Memory B cell (primary cell): Measurements from ENCODE around the gene RPS6KA2.

Experiments
- ATAC-seq: fragments of 150-1000 bp; cut with Tn5 transposase; 2 replicates; pipeline ENCODE4 v1.10.0; 2021; ENCODE audit warnings: low read depth, mild to moderate bottlenecking, moderate library complexity
- DNase-seq, 2 donors: peaks; one replicate each; pipeline ENCODE4 v3.0.0; 2022; ENCODE audit warnings: low spot score in 2 of 2
- H3K27ac Mint-ChIP-seq: one replicate; pipeline ENCODE4 v1.8.0; 2022; ENCODE audit warnings: mild to moderate bottlenecking, moderate library complexity, mixed read lengths
- H3K27me3 Mint-ChIP-seq: one replicate; pipeline ENCODE4 v1.8.0; 2022; ENCODE audit warnings: mixed read lengths
- H3K36me3 Mint-ChIP-seq: one replicate; pipeline ENCODE4 v1.8.0; 2022; ENCODE audit warnings: mild to moderate bottlenecking, mixed read lengths
- H3K4me1 Mint-ChIP-seq: one replicate; pipeline ENCODE4 v1.8.0; 2022; ENCODE audit warnings: mixed read lengths
- H3K4me3 Mint-ChIP-seq: one replicate; pipeline ENCODE4 v1.8.0; 2022; ENCODE audit warnings: mild to moderate bottlenecking, moderate library complexity, mixed read lengths
- H3K9me3 Mint-ChIP-seq: one replicate; pipeline ENCODE4 v1.8.0; 2022; ENCODE audit warnings: mixed read lengths

The RPS6KA2 gene

DNA sequence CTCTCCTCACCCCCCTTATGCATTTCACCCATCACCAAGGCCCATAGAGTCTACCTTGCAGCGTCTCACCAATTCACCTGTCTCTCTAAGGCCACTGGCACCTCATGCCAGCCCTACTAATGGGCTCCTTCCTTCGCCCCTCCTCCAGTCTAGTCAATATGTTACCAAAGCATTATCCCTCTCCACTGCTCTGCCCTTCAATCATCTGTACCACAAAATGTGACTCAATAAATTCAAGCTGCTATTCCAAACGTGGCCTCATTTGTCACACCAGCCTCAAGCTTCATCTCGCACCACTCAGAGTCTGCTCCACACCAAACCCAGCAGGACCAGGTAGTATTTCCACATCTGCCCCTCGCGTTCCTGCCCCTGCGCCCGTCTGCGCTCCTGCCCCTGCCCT is 21.8 kb upstream of the RPS6KA2 start:
- no peak overlapping the region for H3K27ac Mint-ChIP-seq
- no peaks in the 10 kb centered on the region for H3K27me3 Mint-ChIP-seq
- no peaks in the 10 kb centered on the region for H3K36me3 Mint-ChIP-seq
- no peak for ATAC-seq
- no peak overlapping the region for H3K4me3 Mint-ChIP-seq
- no peaks in the 10 kb centered on the region for H3K4me1 Mint-ChIP-seq
- no peak for DNase-seq
- no peaks in the 10 kb centered on the region for H3K9me3 Mint-ChIP-seq

DNA sequence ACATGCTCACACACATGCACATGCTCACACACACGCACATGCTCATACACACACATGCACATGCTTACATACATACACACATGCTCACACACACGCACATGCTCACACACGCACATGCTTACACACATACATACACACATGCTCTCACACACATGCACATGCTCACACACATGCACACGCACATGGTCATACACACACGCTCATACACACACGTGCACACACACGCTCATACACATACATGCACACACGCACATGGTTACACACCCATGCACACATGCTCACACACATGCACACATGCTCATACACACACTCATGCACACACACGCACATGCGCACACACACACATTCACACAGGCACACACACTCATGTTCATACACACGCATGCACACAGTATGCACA is 20.8 kb upstream of the RPS6KA2 start:
- H3K9me3 Mint-ChIP-seq, result no peaks in the 10 kb centered on the region
- no peaks in the 10 kb centered on the region for H3K36me3 Mint-ChIP-seq
- no peaks in the 10 kb centered on the region for H3K4me1 Mint-ChIP-seq
- DNase-seq, result no peak
- no peak overlapping the region for H3K4me3 Mint-ChIP-seq
- no peak overlapping the region for H3K27ac Mint-ChIP-seq
- H3K27me3 Mint-ChIP-seq, result no peaks in the 10 kb centered on the region
- no peak for ATAC-seq

DNA sequence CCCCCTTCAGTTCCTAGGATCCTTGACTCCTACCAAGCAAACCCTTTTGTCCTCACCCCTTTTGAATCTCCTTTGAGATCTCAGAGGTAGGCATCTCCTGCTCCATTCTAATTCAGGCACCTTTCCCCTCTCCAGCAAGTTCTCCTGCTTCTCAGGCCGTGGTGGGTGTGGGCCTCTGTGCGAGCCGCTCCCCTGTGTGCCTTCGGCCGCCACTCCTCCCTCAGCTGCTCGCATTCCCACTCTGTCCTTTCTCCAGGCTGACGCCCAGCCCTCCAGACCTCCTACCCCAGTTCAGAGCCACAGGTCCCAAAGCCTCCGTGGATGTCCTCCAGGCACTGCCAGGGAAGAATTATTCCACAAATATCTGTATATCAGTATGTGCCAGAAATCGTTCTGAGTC is 19.7 kb upstream of the RPS6KA2 start:
- H3K4me1 Mint-ChIP-seq, result no peaks in the 10 kb centered on the region
- peaks cover 2% of the 10 kb centered on the region for H3K36me3 Mint-ChIP-seq
- DNase-seq, result no peak
- peaks cover 2% of the 10 kb centered on the region for H3K9me3 Mint-ChIP-seq
- no peak overlapping the region for H3K4me3 Mint-ChIP-seq
- H3K27ac Mint-ChIP-seq, result no peak overlapping the region
- ATAC-seq, result no peak
- H3K27me3 Mint-ChIP-seq, result peaks cover under 1% of the 10 kb centered on the region

DNA sequence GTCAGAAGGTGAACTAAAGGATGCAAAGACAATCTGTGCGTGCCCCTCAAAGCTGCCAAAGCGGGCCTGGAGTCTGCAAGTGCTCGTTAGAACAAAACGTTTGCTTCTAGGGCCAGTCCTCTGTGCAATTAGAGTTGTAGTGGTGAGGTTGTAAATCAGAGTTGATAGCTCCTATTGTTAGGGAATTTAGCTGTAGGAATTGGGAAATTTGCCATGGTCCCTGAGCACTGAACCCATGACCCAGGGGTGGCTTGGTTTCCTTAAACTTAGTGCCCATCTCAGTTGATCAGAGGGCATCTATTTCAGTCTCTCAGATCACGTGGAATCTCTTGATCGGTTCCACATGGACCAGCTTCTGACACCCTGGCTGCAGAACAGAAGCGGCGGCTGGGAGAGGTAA is 18.8 kb upstream of the RPS6KA2 start:
- DNase-seq (no peak), ATAC-seq (no peak)
- H3K4me1 Mint-ChIP-seq, result no peaks in the 10 kb centered on the region
- peaks cover 3% of the 10 kb centered on the region for H3K36me3 Mint-ChIP-seq
- no peak overlapping the region for H3K27ac Mint-ChIP-seq
- peaks cover 2% of the 10 kb centered on the region for H3K9me3 Mint-ChIP-seq
- H3K4me3 Mint-ChIP-seq, result no peak overlapping the region
- peaks cover 2% of the 10 kb centered on the region for H3K27me3 Mint-ChIP-seq

DNA sequence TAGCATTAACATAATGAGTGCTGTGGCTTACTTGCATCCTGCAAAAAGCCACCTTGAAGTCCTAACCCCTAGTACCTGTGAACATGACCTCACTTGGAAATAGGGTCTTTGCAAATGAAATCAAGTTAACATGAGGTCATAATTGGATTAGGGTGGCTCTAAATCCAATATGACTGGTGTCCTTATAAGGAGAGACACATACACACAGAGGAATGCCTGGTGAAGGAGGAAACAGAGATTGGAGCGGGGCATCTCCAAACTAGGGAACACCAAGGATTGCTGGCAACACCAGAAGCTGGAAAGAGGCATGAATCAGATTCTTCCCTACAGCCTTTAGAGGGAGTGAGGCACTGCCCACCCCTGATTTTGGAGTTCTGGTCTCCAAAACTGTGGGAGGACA is 17.6 kb upstream of the RPS6KA2 start:
- Mint-ChIP-seq H3K4me1 (peaks cover 5% of the 10 kb centered on the region), H3K9me3 (peaks cover 2% of the 10 kb centered on the region), H3K36me3 (peaks cover 3% of the 10 kb centered on the region), H3K4me3 (no peak overlapping the region), H3K27ac (no peak overlapping the region), H3K27me3 (peaks cover 8% of the 10 kb centered on the region)
- ATAC-seq, result no peak
- DNase-seq, result no peak

DNA sequence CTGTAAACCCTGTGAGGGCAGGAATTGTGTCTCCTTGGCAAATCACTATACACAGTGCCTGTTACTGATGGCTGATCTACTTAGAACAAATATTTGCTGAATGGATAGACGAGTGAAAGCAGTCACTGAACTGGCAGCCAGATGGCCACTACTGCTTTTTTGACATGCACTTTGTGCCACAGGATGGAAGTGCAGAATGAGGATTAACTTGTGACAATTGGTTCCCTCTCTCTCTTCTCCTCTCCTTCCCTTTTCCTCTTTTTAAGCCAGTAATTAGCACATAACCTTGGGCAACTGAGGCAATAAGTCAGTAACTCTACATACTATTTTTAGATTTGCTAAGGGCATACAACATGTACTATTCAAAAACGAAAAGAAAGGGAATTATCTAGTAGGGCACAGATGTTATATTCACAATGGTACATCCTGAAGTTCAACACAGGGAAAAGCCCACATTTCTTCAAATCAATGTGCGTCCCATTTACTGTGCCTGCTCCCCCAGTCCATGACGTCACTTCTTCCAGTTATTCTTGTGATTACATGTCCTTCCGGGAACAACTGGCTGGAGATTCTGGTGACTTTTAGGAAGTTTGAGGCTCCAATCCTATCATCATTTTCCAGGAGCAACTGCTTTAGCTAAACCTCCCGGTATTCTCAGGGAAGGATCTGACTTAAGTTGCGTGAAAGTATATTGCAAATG is 17.0 kb upstream of the RPS6KA2 start:
- ATAC-seq (no peak), DNase-seq (no peak)
- Mint-ChIP-seq H3K4me1 (peaks cover 5% of the 10 kb centered on the region), H3K4me3 (no peak overlapping the region), H3K27me3 (peaks cover 14% of the 10 kb centered on the region), H3K9me3 (peaks cover 2% of the 10 kb centered on the region), H3K36me3 (peaks cover 3% of the 10 kb centered on the region), H3K27ac (no peak overlapping the region)

DNA sequence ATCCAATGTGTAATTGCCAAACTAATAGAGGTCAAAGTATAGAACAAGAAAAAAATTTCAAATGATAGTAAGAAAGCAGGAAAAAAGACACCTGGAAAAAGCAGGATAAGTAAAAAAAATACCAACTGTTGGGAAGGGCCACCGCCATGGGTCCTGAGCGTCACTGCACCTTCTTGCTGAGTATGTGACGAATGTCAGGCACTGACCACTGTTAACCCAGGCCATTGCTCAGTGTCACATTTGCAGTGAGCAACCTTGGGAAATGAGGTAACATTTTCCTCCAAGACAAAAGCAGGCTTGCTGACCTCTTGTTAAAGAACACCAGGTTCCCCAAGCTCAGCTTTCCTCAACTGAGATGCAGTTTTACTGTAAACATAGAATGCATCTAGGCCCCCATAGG is 15.6 kb upstream of the RPS6KA2 start:
- DNase-seq (no peak), ATAC-seq (no peak)
- Mint-ChIP-seq H3K27ac (no peak overlapping the region), H3K9me3 (peaks cover 2% of the 10 kb centered on the region), H3K36me3 (peaks cover 3% of the 10 kb centered on the region), H3K4me3 (no peak overlapping the region), H3K27me3 (peaks cover 18% of the 10 kb centered on the region), H3K4me1 (peaks cover 9% of the 10 kb centered on the region)

DNA sequence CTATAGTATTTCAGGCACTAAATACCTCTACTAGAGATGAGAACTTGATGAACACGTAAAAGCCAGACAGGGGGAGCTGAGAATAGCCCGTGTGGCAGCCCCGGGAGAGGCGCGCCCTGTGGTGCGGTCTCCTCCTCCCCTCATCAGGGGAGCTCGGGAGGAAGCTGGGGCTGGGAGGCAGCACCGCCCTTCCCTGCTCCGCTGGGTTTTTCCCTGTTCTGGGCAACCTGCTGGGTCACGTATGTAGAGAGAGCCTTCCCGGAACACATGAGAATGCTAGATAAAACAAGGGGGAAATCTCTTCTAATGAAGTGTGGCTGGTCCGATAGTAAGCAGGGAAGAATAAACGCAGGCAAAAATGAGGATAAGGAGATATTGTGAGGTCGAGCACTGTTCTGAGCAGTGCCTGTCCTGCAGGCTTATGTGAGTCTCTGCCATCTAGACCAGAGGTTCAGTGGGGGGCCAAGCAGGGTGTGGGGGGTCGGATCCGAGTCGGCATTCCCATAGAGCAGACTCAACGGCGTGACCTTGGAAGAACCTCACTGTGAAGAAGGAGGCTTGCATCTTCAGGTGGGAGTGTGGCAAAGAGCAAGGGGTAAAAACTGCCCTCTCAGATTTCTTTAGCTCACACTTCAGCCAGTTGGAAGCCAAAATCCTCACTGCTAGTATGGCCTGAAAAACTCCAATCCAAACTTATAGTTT is 13.4 kb upstream of the RPS6KA2 start:
- peaks cover 12% of the 10 kb centered on the region for H3K4me1 Mint-ChIP-seq
- peaks cover 3% of the 10 kb centered on the region for H3K36me3 Mint-ChIP-seq
- H3K27ac Mint-ChIP-seq, result no peak overlapping the region
- DNase-seq, result no peak
- peaks cover 2% of the 10 kb centered on the region for H3K9me3 Mint-ChIP-seq
- peaks cover 30% of the 10 kb centered on the region for H3K27me3 Mint-ChIP-seq
- no peak for ATAC-seq
- no peak overlapping the region for H3K4me3 Mint-ChIP-seq

DNA sequence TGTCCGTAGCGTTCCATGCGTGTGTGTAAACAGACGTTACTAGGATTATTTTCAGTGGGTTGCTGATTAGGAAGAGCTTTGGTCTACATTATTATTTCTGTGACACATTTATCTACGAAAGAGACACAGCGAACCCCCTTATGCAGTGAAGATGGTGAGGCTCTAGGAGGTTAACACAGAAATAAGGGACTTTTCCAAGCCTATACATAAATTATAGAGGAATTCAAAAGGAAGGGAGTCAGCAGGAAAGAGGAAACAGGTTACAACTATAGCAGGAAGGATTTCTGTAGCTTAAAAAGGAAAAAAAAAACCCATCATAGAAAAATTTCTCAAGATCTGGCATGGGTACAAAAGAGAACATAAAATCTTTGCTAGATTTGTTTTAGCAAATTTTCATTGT is 12.9 kb upstream of the RPS6KA2 start:
- H3K9me3 Mint-ChIP-seq, result peaks cover 2% of the 10 kb centered on the region
- ATAC-seq, result no peak
- peaks cover 31% of the 10 kb centered on the region for H3K27me3 Mint-ChIP-seq
- H3K4me3 Mint-ChIP-seq, result no peak overlapping the region
- peaks cover 3% of the 10 kb centered on the region for H3K36me3 Mint-ChIP-seq
- peaks cover 12% of the 10 kb centered on the region for H3K4me1 Mint-ChIP-seq
- H3K27ac Mint-ChIP-seq, result no peak overlapping the region
- no peak for DNase-seq

DNA sequence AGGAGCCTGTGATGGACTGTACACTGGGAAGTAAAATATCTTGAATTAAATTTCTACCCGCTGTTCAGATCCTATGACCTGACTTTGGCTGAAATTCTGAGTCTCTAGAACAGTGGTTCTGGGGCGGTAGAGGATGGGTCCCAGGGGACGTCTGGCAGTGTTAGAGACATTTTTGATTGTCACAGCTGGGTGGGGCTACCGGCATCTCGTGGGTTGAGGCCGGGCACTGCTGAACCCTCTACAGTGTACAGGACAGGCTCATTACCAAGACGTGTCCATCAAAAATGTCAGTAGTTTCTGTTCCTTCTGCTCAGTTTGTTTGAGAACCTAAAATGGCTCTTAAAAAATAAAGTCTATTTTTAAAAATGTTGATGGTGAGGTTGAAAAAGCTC is 11.5 kb upstream of the RPS6KA2 start:
- peaks cover 5% of the 10 kb centered on the region for H3K36me3 Mint-ChIP-seq
- no peak overlapping the region for H3K27ac Mint-ChIP-seq
- peaks cover 36% of the 10 kb centered on the region for H3K27me3 Mint-ChIP-seq
- peaks cover 2% of the 10 kb centered on the region for H3K9me3 Mint-ChIP-seq
- peaks cover 12% of the 10 kb centered on the region for H3K4me1 Mint-ChIP-seq
- H3K4me3 Mint-ChIP-seq, result no peak overlapping the region
- DNase-seq (no peak), ATAC-seq (peak; percentile 81)

DNA sequence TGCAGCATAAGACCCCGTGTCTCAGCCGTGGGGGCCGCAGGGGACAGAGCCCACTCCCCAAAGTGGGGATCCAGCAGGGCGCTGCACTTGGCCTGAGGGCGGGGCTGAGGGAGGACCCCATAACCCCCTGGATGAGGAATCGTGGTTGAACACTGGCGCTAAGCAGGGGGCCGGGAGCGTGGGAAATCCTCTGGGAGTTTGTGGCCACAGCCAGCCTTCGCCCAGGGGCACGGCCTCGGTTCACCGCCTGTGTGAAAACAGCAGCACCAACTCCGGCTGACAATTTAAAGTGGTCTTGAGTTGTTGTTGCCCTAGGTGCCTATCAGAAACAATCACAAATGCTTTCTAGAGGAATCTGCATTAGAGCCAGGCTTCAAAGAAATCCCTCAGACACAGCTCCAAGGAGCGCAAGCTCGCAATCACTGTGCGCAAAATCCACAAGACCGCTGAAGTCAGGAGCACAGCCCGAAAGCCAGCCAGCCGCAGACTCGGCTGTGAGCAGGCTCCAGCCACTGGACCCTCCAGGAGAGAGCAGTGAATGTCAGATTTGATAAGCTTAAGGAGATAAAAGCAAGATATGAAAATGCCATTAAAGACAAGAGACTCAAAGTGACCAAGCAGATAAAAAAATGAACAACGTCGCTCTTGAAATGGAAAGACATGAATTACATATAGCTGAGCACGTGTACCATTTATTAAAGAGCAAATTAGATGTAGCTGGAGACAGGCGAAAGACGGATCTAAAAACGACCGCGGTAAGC is 10.9 kb upstream of the RPS6KA2 start:
- Mint-ChIP-seq H3K4me3 (no peak overlapping the region), H3K27me3 (peaks cover 36% of the 10 kb centered on the region), H3K9me3 (peaks cover 2% of the 10 kb centered on the region), H3K27ac (no peak overlapping the region), H3K36me3 (peaks cover 6% of the 10 kb centered on the region), H3K4me1 (peaks cover 12% of the 10 kb centered on the region)
- DNase-seq (no peak), ATAC-seq (no peak)

DNA sequence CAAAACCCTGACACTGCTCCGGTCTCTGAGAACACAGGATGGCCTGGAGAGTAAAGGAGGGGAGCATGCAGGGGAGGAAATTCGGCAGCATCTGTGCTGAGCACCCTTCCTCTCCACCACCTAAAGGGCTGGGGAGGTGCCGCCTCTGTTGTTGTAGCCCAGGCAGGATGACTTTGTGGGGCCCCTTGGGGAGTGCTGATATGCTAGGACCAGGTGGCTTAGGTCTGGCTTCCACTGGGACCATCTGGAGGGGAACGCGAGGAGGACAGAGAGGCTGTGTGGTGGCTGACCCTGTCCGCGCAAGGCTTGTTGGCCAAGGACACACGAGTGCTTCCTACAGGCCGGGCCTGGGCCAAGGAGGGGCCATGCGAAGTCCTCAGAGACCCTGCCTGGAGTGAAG is 9.9 kb upstream of the RPS6KA2 start:
- no peak for ATAC-seq
- Mint-ChIP-seq H3K4me1 (peaks cover 14% of the 10 kb centered on the region), H3K27ac (no peak overlapping the region)

DNA sequence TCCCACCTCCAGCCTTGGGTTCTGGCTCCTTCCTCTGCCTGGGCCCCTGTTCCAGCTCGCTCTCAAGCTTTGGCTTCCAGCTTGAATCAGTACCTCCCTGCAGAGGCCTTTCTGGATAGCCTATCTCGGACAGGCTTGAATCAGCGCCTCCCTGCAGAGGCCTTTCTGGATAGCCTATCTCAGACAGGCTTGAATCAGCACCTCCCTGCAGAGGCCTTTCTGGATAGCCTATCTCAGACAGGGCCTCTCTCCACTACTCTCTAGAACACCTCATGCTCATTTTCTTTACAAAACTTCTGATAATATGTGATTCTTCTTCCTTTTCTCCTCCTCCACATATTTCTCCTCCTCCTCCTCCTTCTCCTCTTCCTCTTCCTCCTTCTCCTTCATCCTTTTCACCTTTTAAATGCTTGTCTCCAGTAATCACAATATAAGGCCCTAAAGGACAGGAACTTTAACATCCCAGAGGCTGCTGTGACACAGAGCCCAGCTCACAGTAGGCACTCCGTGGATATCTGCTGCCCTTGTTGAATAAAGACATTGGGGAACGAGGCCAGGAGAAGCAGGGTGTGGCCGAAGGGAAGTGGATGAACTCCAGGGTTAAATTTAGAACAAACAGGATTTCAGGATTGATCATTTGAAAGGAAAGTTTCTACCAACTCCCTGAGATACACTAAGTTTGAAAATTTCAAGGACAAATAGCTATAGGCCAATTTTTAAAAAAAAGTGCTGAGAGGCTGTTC is 9.3 kb upstream of the RPS6KA2 start:
- no peak for DNase-seq
- Mint-ChIP-seq H3K4me1 (peaks cover 14% of the 10 kb centered on the region), H3K9me3 (peaks cover 2% of the 10 kb centered on the region), H3K36me3 (peaks cover 5% of the 10 kb centered on the region), H3K27ac (no peak overlapping the region), H3K27me3 (peaks cover 41% of the 10 kb centered on the region), H3K4me3 (no peak overlapping the region)
- ATAC-seq, result no peak

More for the DNA sequence above, 9.9 kb upstream of the RPS6KA2 start:
- no peak overlapping the region for H3K4me3 Mint-ChIP-seq
- peaks cover 2% of the 10 kb centered on the region for H3K9me3 Mint-ChIP-seq
- DNase-seq, result no peak
- H3K27me3 Mint-ChIP-seq, result peaks cover 39% of the 10 kb centered on the region
- peaks cover 7% of the 10 kb centered on the region for H3K36me3 Mint-ChIP-seq
